Measurements from ENCODE around the gene PDHA2. TPM values are rescaled to one million over a fixed set of nuclear protein-coding genes. Genes with fewer than 3 reads are reported as not detected.
"Not testable (repeated sequence)": the region's sequence is repeated elsewhere in the genome, so short reads cannot be mapped to it uniquely, and the experiment has no call there.

PDHA2 gene
- not detected for total RNA-seq
- long read RNA-seq: 0 reads

GRCh38 chr4:95839891-95840290 lies at the start of gene PDHA2:
Gene PDHA2 (plus strand): TSS chr4:95840093. CDS start chr4:95840151, 58 bp downstream.
- DNase-seq (ENCODE audit: missing footprints) (no peak), ATAC-seq (peak; percentile 17)
- intact Hi-C loops (cut with DNase I): no loop called here

DNA sequence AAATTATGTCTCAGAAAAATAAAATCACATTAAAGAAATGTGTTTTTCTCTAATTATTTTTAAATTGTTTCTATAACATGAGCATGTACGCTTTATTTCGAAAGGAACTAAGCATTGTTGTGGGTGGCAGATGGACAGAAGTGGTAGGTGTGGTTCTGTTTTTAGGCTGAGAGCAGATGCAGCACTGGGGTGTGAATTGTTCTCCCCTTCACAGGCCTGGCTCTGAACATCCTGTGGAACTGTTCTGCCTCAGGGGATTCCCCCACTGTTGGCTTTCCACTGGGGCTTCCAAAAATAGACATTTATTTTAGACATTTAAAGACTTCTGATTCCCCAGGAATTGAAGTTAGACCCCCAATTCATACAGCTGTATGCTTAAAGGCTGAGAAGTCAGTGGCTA lies 41.9 kb upstream of the PDHA2 start:
- intact Hi-C loops (cut with DNase I): no loop called here
- ATAC-seq (no peak), DNase-seq (ENCODE audit: missing footprints) (no peak)

DNA sequence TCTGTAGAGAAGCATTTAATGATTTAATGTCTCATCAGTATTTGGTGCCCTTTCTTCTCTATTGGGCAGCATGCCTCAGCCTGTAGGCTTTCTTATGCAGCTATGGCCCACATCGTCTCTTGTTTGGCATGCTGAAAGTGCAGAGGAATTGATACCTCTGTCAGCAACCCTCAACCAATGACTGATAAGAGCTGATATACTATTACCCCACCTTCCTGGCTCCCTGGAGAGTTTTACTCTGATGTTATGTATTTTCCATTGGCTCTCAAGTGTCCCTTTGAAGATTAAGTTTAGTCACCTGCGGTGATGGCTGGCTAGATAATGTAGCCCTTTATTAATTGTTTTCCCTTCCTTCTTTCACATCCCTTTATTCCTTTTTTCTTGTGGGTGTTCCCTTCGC lies 41.2 kb upstream of the PDHA2 start:
- DNase-seq (ENCODE audit: missing footprints) (no peak), ATAC-seq (no peak)
- intact Hi-C loops (cut with DNase I): no loop called here

- intact Hi-C loops (cut with DNase I): no loop called here
- ATAC-seq: no peak
- no peak for DNase-seq (ENCODE audit: missing footprints)
Measured at GRCh38 chr4:95821867-95822266, 18.0 kb upstream of the PDHA2 start.

DNA sequence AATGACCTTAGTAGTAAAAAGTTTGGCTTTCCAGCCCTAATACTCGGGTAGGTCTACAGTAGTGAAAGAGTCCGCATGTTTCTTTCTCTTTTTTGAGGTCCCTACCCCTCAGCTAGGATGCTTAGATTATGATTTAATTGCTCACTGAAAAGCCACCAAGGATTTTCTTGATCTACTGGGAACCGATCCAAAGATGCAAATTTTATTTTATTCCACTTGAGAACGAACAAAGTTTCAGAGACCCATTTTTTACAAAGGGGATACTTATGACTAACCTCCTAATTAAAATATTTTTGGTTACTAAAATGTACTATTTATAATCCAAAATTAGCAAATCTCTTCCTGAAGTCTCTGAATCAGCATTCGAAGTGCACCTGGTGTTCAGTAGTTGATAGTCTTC lies 14.3 kb upstream of the PDHA2 start:
- DNase-seq (ENCODE audit: missing footprints) (no peak), ATAC-seq (no peak)
- intact Hi-C loops (cut with DNase I): no loop called here

GRCh38 chr4:95830651-95831050 lies 9.2 kb upstream of the PDHA2 start:
- ATAC-seq (no peak), DNase-seq (ENCODE audit: missing footprints) (no peak)
- intact Hi-C loops (cut with DNase I): no loop called here

DNA sequence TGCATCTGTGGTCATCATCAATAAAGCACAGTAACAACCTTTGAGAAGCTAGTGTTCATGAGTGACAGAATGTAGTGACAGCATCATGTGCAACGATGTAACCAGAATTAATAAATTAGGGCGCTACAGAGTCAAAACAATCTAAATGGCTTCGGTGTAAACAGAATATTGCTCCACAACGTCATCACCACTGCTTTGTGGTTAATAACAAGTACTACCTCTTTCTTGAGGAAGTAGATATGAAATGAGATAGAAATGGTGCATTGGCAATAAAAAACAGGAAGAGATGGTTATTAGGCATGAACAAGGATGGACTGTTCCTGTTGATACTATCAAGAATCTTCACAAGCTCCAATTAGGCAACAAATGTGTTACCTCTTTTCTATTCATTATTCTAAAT lies 8.7 kb upstream of the PDHA2 start:
- intact Hi-C loops (cut with DNase I): no loop called here
- DNase-seq (ENCODE audit: missing footprints): no peak
- no peak for ATAC-seq

DNA sequence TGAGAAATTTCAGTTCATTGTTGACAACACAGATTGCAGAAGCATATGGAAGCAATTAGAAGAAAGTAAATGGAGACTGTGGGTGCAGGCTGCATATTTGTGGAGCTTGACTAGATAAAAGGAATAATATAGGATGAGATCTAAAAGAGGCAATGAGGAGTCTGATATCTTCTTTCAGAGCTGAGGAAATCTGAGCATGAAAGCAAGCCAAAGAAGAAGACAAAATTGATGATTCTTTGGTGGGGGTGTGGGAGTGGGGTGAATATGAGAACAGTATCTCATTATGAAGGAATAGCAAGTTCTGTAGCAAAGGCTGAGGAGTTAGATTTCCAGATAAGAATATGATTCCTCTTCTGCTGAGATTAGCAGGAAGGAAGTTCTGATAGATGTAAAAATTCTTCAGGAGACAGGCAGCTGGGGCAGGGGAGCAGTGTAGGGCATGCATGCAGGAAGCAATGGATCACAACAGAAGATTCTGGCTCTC lies 6.1 kb upstream of the PDHA2 start:
- ATAC-seq (no peak), DNase-seq (ENCODE audit: missing footprints) (no peak)
- intact Hi-C loops (cut with DNase I): no loop called here

- DNase-seq (ENCODE audit: missing footprints): no peak
- intact Hi-C loops (cut with DNase I): no loop called here
Measured at GRCh38 chr4:95835672-95836071, 4.2 kb upstream of the PDHA2 start.

DNA sequence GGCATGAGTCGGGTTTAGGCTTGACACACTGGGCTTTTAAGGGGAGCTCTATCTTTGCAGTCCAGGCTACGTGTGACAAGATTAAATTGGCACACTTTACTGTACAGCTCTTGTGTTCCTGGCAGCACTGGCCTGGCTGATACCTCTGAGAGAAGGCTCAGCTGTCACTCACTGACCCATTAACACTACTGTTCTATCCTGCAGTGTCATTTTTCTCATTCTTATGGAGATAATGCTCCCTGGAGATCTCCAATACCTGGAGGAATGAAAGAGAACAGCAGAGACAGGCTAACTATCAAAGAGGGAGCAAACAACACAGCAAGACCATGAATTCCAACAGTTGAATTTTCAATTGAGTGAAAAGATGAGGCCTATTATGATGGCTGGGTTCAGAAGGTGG lies 1.7 kb upstream of the PDHA2 start:
- intact Hi-C loops (cut with DNase I): no loop called here
- DNase-seq (ENCODE audit: missing footprints) (no peak), ATAC-seq (peak; percentile 98)

More at GRCh38 chr4:95835672-95836071, 4.2 kb upstream of the PDHA2 start:
- no peak for ATAC-seq

DNA sequence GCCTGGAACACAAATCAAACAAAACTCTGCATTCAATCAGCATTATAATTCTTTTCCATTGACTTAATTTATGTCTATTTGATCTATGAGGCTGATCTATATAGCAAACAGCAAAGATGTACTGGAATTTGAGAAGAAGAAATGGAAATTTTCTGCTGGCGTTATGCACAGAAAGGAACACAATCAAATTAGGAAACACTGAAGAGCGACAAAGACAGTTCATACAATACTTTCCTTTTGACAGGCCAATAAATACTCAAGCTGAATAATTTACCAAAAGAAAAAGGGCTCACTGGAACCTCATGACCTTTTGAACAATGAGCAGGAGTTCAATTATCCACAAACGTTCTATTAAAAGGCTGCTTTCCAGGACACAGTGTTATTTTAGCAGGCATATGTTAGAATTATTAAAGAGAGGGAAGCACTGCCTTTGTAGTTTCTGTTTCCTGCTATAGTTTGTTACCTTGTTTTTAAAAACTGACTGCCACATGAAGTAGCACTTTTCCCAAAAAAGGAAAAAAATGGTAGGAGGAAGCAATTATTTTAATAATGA lies 8.1 kb downstream of the PDHA2 start:
- DNase-seq (ENCODE audit: missing footprints): no peak
- no peak for ATAC-seq
- intact Hi-C loops (cut with DNase I): no loop called here

- intact Hi-C loops (cut with DNase I): no loop called here
- ATAC-seq (no peak), DNase-seq (ENCODE audit: missing footprints) (no peak)
Measured at GRCh38 chr4:95850161-95850560, 10.3 kb downstream of the PDHA2 start.

GRCh38 chr4:95857761-95858160 lies 17.9 kb downstream of the PDHA2 start:
- no peak for DNase-seq (ENCODE audit: missing footprints)
- no peak for ATAC-seq
- intact Hi-C loops (cut with DNase I): no loop called here

- intact Hi-C loops (cut with DNase I): no loop called here
- no peak for ATAC-seq
- DNase-seq (ENCODE audit: missing footprints): no peak
Measured at GRCh38 chr4:95867919-95868318, 28.0 kb downstream of the PDHA2 start.

- DNase-seq (ENCODE audit: missing footprints); ATAC-seq; intact Hi-C loops (cut with DNase I): not testable (repeated sequence)
Measured at GRCh38 chr4:95869414-95869813, 29.5 kb downstream of the PDHA2 start.

GRCh38 chr4:95869961-95870500 lies 30.1 kb downstream of the PDHA2 start:
- ATAC-seq: no peak

DNA sequence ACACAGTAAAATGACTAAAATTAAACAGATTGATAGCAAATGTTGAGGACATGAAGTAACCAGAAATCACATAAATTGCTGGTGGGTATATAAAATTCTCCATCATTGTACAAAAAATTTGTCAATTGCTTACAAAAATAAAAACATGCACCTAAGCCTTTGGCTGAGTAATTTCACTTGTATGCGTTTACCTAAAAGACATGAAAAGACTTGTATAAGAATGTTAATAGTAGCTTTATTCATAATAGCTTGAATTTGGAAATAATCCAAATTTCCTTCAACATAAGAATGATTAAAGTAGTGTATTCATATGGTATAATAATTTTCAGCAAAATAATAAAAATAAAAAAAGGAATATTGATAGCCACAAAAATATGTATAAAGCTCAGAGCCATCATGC lies 37.7 kb downstream of the PDHA2 start:
- DNase-seq (ENCODE audit: missing footprints): no peak
- ATAC-seq: no peak
- intact Hi-C loops (cut with DNase I): no loop called here

More at GRCh38 chr4:95869961-95870500, 30.1 kb downstream of the PDHA2 start:
- intact Hi-C loops (cut with DNase I): no loop called here
- no peak for DNase-seq (ENCODE audit: missing footprints)

DNA sequence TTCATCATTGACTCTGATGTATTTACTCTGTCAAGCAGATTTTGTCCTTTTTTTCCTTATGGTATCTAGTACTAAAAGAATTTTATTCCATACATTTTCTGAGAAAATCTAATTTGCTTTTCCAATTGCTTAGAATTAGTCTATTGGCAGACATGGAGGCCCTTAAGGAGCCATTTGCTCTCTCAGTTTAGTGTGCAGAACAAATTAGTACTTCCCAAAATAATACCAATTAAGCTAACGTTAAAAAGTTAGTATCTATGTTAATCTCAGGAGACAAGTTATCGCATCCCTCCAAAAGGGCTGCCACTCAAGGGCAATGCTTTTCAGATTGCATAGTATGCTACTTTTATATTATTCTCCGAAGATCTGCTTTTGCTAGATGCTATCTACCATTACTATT lies 47.7 kb downstream of the PDHA2 start:
- DNase-seq (ENCODE audit: missing footprints) (no peak), ATAC-seq (no peak)
- intact Hi-C loops (cut with DNase I): no loop called here

DNA sequence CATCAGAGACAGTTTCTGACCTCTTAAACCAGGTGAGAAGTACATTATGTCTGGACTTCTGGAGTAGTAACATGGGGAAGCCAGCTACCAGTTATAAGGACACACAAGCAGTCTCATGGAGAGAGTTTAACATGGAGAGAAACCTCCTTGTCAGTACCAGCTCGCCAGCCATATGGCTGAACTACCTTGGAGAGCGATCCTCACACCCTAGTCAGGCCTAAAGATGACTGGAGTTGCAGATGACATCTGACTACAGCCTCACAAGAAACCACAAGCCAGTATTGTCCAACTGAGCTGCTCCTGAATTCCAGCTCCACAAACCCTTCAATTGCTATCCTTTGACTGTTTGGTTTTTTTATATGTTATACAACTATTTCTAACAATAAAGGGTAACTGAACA lies 49.8 kb downstream of the PDHA2 start:
- intact Hi-C loops (cut with DNase I): no loop called here
- no peak for ATAC-seq
- no peak for DNase-seq (ENCODE audit: missing footprints)
